Head of caudate nucleus (tissue), 42 donors: ENCODE results near the gene MYADML2.

Source experiments
- DNase-seq, 42 donors: peaks; one replicate each; pipeline versions ENCODE4 v3.0.0 to v3.0.0-alpha.2; 2020 to 2021; ENCODE audit warnings: mixed read lengths in 7 of 42
- intact Hi-C: fragments of 100-400 bp; cut with DNase I; formaldehyde crosslinking; loops from one replicate; pipeline ENCODE4 v1.15.0; 2022

The MYADML2 gene

DNA sequence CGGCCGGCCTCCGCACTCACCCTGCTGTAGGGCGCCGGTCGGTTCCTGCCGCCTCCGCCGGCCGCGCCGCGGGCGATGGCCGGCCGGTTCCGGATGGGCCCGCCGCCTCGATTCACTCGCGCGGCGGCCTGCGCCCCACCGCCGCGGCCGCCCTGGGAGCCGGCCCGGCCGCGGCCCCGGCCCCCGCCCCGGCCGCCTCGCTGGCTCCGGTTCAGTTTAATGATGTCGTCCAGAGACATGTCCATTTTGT is 55.8 kb downstream of the MYADML2 start:
- intact Hi-C loops, result no loop called here
- no peak for DNase-seq

DNA sequence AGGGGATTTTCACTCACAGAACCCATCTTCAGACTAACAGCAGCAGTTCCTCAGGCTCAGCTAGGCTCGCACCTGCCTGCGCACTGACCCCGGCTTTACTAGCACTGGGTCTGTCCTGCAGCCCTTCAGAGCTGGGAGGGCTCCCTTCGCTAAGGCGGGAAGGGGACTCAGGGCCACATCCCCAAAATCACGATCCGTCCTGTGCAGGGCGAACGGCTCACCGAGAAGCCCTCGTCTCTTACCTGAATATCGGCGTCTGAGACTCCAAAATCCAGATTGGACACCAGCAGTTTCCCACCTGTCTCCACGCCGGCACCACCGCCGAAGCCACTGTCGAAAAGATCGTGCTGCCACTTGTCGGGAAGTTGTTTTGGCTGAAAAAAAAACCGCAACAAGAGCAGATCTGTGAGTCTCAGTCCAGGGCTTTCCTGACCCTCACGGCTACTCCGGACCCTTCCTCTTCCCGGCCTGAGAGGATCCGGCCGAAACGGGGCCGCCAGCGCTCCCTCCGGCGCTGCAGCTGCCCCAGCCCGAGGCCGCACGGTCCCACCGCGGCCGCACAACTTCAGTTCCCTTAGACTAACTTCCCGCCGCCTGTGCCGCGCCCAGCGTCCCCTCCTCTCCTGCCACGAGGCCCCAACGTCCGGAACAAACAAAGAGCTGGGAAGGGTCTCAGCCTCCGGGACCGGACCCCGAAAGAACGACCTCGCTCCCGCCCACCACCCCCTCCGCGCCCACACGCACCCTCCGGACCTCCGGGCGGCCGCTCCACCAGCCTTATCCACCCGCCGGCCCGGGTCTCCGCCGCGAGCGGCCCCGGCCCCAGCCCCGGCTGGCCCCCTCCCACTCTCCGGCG is 56.4 kb downstream of the MYADML2 start:
- DNase-seq, result no peak
- intact Hi-C loops, result no loop called here
